Esophagus (tissue), 2 donors: ENCODE data around the gene TTC39B. TPM values are rescaled to one million over a fixed set of nuclear protein-coding genes. Genes with fewer than 3 reads are reported as not detected.
A peak's percentile ranks its signal among the peaks of the same experiment; 100 is the strongest.

Experiments
- H3K27ac ChIP-seq, 2 donors: one replicate each; pipeline ENCODE4 v1.5.1; 2013; ENCODE audit warnings: low read depth in 2 of 2, mild to moderate bottlenecking in 2 of 2, inconsistent platforms in 1 of 2, low read length in 1 of 2, moderate library complexity in 1 of 2
- H3K27me3 ChIP-seq, 2 donors: one replicate each; pipeline ENCODE4 v1.6.1; 2013; ENCODE audit warnings: low read length in 2 of 2, control low read depth in 1 of 2, mild to moderate bottlenecking in 1 of 2; ENCODE audit not compliant: insufficient read depth in 2 of 2, control insufficient read depth in 1 of 2
- H3K36me3 ChIP-seq, 2 donors: one replicate each; pipeline ENCODE4 v1.6.1; 2013; ENCODE audit warnings: low read length in 1 of 2; ENCODE audit not compliant: control insufficient read depth in 2 of 2, insufficient read depth in 2 of 2
- H3K4me1 ChIP-seq, 2 donors: one replicate each; pipeline ENCODE4 v1.6.1; 2013; ENCODE audit warnings: low read length in 1 of 2; ENCODE audit not compliant: control insufficient read depth in 2 of 2, insufficient read depth in 2 of 2
- H3K4me3 ChIP-seq, 2 donors: one replicate each; pipeline ENCODE4 v1.5.1; 2013; ENCODE audit warnings: low read length in 2 of 2, mild to moderate bottlenecking in 2 of 2, low read depth in 1 of 2, moderate library complexity in 1 of 2
- H3K9me3 ChIP-seq, 2 donors: one replicate each; pipeline ENCODE4 v1.6.1; 2013; ENCODE audit warnings: mild to moderate bottlenecking in 2 of 2, low read depth in 1 of 2, low read length in 1 of 2, moderate library complexity in 1 of 2; ENCODE audit not compliant: control insufficient read depth in 2 of 2, insufficient read depth in 1 of 2
- WGBS, 2 donors: extraction: QIAGEN DNeasy Blood & Tissue Kit; methylation state at CpG; one replicate each; pipeline ENCODE4 v1.1.7; 2013; 5-methylcytosine and 5-hydroxymethylcytosine counted together
- polyA plus RNA-seq, 2 donors: library from polyadenylated mRNA; stranded (reverse); fragments of 200-250 nt; gene quantifications; one replicate each; pipeline ENCODE4 v1.2.3, GENCODE V29; 2013
- donor health status: healthy with polysubstance abuse.
- donor health status: Bipolar disorder and iron deficiency.

The TTC39B gene
- polyA plus RNA-seq, 2 donors, result 9.9 to 10.7 TPM

DNA sequence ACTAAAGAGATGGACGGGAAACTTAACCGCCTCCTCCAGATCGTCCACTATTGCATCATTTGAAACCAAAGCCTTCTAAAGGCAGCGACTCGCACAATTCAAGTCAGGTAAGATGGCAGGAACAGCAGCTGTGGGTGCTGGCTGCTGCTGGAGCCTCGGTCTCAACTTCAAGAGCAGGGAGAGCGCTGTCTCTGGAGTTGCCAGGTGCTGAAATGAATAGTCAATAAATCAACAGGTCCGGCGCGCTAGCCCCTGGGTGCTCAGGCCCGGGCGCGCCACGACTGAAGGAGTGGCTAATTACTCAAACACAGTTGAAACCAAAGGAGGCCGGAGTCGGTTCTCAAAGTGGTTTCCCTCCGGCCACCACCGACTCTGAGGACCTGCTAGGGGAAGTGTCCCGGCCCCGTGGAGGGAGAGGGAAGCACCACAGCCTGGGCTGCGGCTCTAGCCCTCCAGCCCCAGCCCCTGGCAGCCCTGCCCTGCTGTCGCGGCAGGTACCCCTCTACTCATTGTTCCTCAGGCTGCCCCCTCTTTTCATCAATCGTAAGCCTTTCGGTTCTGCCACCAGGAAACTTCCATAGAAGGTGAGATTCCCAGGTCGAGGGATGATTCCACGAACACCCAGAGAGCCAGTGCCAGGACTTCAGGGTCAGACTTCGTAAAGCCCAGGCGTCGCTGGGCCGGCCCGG lies 804 bp downstream of the TTC39B start:
- peak overlapping the region; percentile 97 to 98 for H3K27ac ChIP-seq
- H3K4me1 ChIP-seq, result peaks cover 2% of the 10 kb centered on the region in 2 donors
- H3K27me3 ChIP-seq, result no peaks in the 10 kb centered on the region
- 3 to 5% methylated on average over 32 of the region's 32 CpGs for WGBS, 2 donors
- no peaks in the 10 kb centered on the region for H3K9me3 ChIP-seq
- H3K4me3 ChIP-seq, result peak overlapping the region; percentile 92 to 95
- no peaks in the 10 kb centered on the region for H3K36me3 ChIP-seq

- H3K27ac ChIP-seq, result peak overlapping the region; percentile 97 to 98
- peak overlapping the region; percentile 92 to 95 for H3K4me3 ChIP-seq
- WGBS, 2 donors, result 60 to 63% methylated on average over 4 of the region's 4 CpGs
- H3K9me3 ChIP-seq, result no peaks in the 10 kb centered on the region
- no peaks in the 10 kb centered on the region for H3K36me3 ChIP-seq
- peaks cover 2% of the 10 kb centered on the region in 2 donors for H3K4me1 ChIP-seq
- no peaks in the 10 kb centered on the region for H3K27me3 ChIP-seq
These were observed 1.5 kb downstream of the TTC39B start for GRCh38 chr9:15305470-15305869.

DNA sequence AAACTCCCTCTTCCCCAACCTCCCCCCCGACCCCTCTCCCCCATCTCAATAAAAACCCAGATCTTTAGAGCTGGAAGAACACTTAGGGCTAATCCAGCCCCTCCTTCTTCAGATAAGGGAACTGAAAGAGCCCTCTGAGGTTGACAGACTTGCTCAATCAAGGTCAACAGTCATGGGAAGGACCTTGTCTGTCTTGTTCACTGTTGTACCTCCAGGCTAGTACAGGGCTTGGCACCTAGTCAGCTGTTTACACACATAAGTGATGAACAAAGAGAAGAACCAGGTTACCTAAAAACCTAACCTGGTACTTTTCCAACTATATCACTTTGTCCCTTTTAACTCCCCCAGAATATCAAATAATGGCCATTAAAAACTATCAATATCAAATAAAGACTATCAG lies 2.4 kb downstream of the TTC39B start:
- Histone ChIP-seq H3K4me3 (no peak overlapping the region), H3K4me1 (peaks cover 2% of the 10 kb centered on the region in 2 donors), H3K27me3 (no peaks in the 10 kb centered on the region), H3K27ac (no peak overlapping the region), H3K9me3 (no peaks in the 10 kb centered on the region), H3K36me3 (no peaks in the 10 kb centered on the region)
- 80 to 88% methylated on average over 1 of the region's 1 CpG for WGBS, 2 donors

DNA sequence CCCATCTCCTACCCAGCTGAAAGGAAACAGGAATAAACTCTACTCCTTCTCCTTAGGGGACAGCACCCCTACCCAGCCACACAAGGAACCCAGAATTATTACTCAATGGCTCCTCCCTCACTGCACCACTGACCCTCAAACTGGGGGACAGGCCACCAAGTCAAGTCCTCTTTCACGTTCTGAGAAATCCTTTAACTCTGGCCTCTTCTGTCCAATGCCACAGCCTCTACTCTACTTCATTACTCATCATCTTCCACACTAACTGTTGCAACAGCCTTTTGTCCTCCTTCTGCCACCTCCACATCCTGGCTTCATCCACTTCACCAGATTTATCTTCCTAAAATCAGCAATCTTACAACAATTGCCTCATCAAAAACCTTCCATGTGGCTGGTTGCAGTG lies 6.8 kb downstream of the TTC39B start:
- H3K4me3 ChIP-seq, result no peak overlapping the region
- WGBS, 2 donors, result 68 to 69% methylated on average over 1 of the region's 1 CpG
- no peaks in the 10 kb centered on the region for H3K9me3 ChIP-seq
- no peaks in the 10 kb centered on the region for H3K27me3 ChIP-seq
- H3K27ac ChIP-seq, result no peak overlapping the region
- H3K4me1 ChIP-seq, result peaks cover 0 to 2% of the 10 kb centered on the region in 2 donors
- peaks cover 0 to 3% of the 10 kb centered on the region in 2 donors for H3K36me3 ChIP-seq

DNA sequence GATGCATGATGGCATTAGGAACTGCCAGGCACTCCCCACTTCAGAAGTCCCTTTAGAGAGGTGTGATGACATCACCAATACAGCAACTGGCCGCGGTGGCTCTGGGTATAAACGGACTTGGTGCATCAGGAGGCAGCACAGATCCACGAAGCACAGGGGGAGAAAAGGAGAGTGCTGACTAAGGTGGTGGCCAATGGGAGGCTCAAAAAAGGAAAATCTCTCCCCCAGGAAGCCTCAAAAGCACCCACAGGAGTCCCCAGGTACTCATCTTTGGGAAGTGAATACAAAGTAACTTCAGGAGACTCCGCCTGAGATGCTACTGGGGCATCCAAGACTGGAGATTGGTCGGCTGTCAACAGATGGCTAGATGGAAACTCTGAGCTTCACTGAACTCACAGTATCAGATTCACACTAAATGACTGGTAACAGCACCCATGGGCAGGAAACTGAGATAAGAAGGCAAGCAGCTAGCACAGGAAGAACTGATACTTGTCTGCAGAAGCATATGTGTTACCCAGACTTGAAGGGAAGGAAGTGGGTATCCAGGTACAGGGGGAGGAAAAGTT lies 7.6 kb downstream of the TTC39B start:
- peaks cover 0 to 2% of the 10 kb centered on the region in 2 donors for H3K4me1 ChIP-seq
- no peak overlapping the region for H3K4me3 ChIP-seq
- H3K27ac ChIP-seq, result peak overlapping the region; percentile 8 to 46
- H3K27me3 ChIP-seq, result no peaks in the 10 kb centered on the region
- H3K9me3 ChIP-seq, result no peaks in the 10 kb centered on the region
- 74 to 79% methylated on average over 6 of the region's 6 CpGs for WGBS, 2 donors
- H3K36me3 ChIP-seq, result peaks cover 0 to 3% of the 10 kb centered on the region in 2 donors

GRCh38 chr9:15298362-15298761 lies 8.7 kb downstream of the TTC39B start:
- Histone ChIP-seq H3K36me3 (peaks cover 0 to 3% of the 10 kb centered on the region in 2 donors), H3K27me3 (no peaks in the 10 kb centered on the region), H3K4me1 (peaks cover 0 to 2% of the 10 kb centered on the region in 2 donors), H3K9me3 (no peaks in the 10 kb centered on the region), H3K27ac (no peak overlapping the region), H3K4me3 (no peak overlapping the region)
- WGBS, 2 donors, result 80 to 87% methylated on average over 3 of the region's 3 CpGs

- Histone ChIP-seq H3K36me3 (peaks cover 0 to 5% of the 10 kb centered on the region in 2 donors), H3K27ac (peak overlapping the region; percentile 86 to 92), H3K4me3 (peak overlapping the region; percentile 31 to 48), H3K9me3 (no peaks in the 10 kb centered on the region), H3K27me3 (no peaks in the 10 kb centered on the region), H3K4me1 (peaks cover 0 to 2% of the 10 kb centered on the region in 2 donors)
- WGBS, 2 donors, result 6 to 7% methylated on average over 4 of the region's 4 CpGs
These were observed 11.1 kb downstream of the TTC39B start for GRCh38 chr9:15295761-15296405.

- Histone ChIP-seq H3K27ac (no peak overlapping the region), H3K9me3 (no peaks in the 10 kb centered on the region), H3K27me3 (no peaks in the 10 kb centered on the region), H3K36me3 (peaks cover 0 to 5% of the 10 kb centered on the region in 2 donors), H3K4me3 (no peak overlapping the region), H3K4me1 (peaks cover 0 to 2% of the 10 kb centered on the region in 2 donors)
- WGBS, 2 donors, result 86 to 94% methylated on average over 4 of the region's 4 CpGs
These were observed 12.4 kb downstream of the TTC39B start for GRCh38 chr9:15294604-15295003.

DNA sequence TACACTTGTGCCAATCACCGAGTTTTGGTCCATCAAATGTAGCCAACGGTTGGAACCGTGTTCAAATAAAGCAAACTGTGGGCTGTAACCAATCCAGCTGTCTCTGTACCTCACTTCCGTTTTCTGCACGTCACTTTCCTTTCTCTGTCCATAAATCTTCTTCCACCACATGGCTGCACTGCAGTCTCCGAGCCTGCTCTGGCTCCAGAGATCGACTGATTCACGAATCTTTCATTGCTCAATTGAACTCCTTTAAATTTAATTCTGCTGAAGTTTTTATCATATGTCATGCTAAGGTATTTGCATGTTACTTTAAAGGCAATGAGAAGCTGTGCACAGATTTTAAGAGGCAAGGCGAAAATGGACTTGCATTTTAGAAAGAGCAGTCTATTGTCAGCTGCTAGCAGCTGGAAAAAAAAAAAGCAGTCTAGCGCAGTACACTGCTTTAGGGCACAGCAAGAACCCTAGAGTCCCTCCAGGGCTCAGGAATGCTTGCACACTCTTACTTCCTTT lies 13.2 kb downstream of the TTC39B start:
- Histone ChIP-seq H3K4me3 (no peak overlapping the region), H3K27ac (peak overlapping the region; percentile 14 to 35), H3K9me3 (no peaks in the 10 kb centered on the region)

More for the DNA sequence above, 13.2 kb downstream of the TTC39B start:
- WGBS, 2 donors, result 46 to 58% methylated on average over 10 of the region's 10 CpGs
- H3K4me1 ChIP-seq, result peaks cover 0 to 2% of the 10 kb centered on the region in 2 donors
- peaks cover 0 to 5% of the 10 kb centered on the region in 2 donors for H3K36me3 ChIP-seq
- H3K27me3 ChIP-seq, result no peaks in the 10 kb centered on the region
